Memory B cell (primary cell): ENCODE data around the gene DCDC1.

Source experiments
- ATAC-seq: fragments of 150-1000 bp; cut with Tn5 transposase; 2 replicates; pipeline ENCODE4 v1.10.0; 2021; ENCODE audit warnings: low read depth, mild to moderate bottlenecking, moderate library complexity
- DNase-seq, 2 donors: peaks; one replicate each; pipeline ENCODE4 v3.0.0; 2022; ENCODE audit warnings: low spot score in 2 of 2
- H3K27ac Mint-ChIP-seq: one replicate; pipeline ENCODE4 v1.8.0; 2022; ENCODE audit warnings: mild to moderate bottlenecking, moderate library complexity, mixed read lengths
- H3K27me3 Mint-ChIP-seq: one replicate; pipeline ENCODE4 v1.8.0; 2022; ENCODE audit warnings: mixed read lengths
- H3K36me3 Mint-ChIP-seq: one replicate; pipeline ENCODE4 v1.8.0; 2022; ENCODE audit warnings: mild to moderate bottlenecking, mixed read lengths
- H3K4me1 Mint-ChIP-seq: one replicate; pipeline ENCODE4 v1.8.0; 2022; ENCODE audit warnings: mixed read lengths
- H3K4me3 Mint-ChIP-seq: one replicate; pipeline ENCODE4 v1.8.0; 2022; ENCODE audit warnings: mild to moderate bottlenecking, moderate library complexity, mixed read lengths
- H3K9me3 Mint-ChIP-seq: one replicate; pipeline ENCODE4 v1.8.0; 2022; ENCODE audit warnings: mixed read lengths

DCDC1 gene

GRCh38 chr11:31369348-31370329 lies at the start of gene DCDC1, which contains the start of gene DNAJC24:
Gene DCDC1, minus strand, starts transcription at chr11:31369739. Its CDS starts 41,459 bp downstream, at chr11:31328280.
Gene DNAJC24, plus strand, starts transcription at chr11:31369860. Its CDS starts 889 bp downstream, at chr11:31370749.
- Mint-ChIP-seq H3K27me3 (peaks cover 3% of the 10 kb centered on the region), H3K4me1 (peaks cover 20% of the 10 kb centered on the region)

GRCh38 chr11:31419138-31419537 lies 49.6 kb upstream of the DCDC1 start:
- peaks cover 14% of the 10 kb centered on the region for H3K36me3 Mint-ChIP-seq
- no peaks in the 10 kb centered on the region for H3K4me1 Mint-ChIP-seq
- DNase-seq = no peak
- H3K4me3 Mint-ChIP-seq = no peak overlapping the region
- H3K27ac Mint-ChIP-seq = peak overlapping the region; percentile 7
- H3K27me3 Mint-ChIP-seq = no peaks in the 10 kb centered on the region
- no peak for ATAC-seq
- H3K9me3 Mint-ChIP-seq = no peaks in the 10 kb centered on the region

More at GRCh38 chr11:31369348-31370329, at the start of gene DCDC1, which contains the start of gene DNAJC24:
- ATAC-seq (peak; percentile 93), DNase-seq (peak; percentile 86 to 89)
- Mint-ChIP-seq H3K27ac (peak within 1 kb of the TSS; percentile 87), H3K36me3 (peaks cover 5% of the 10 kb centered on the region), H3K9me3 (no peaks in the 10 kb centered on the region), H3K4me3 (peak within 1 kb of the TSS; percentile 92)

- no peak overlapping the region for H3K4me3 Mint-ChIP-seq
- ATAC-seq (no peak), DNase-seq (no peak)
- peaks cover 11% of the 10 kb centered on the region for H3K36me3 Mint-ChIP-seq
- no peaks in the 10 kb centered on the region for H3K9me3 Mint-ChIP-seq
- H3K27ac Mint-ChIP-seq = no peak overlapping the region
- H3K4me1 Mint-ChIP-seq = no peaks in the 10 kb centered on the region
- H3K27me3 Mint-ChIP-seq = no peaks in the 10 kb centered on the region
These were observed 48.3 kb upstream of the DCDC1 start for GRCh38 chr11:31417816-31418215.

- no peak overlapping the region for H3K4me3 Mint-ChIP-seq
- no peak overlapping the region for H3K27ac Mint-ChIP-seq
- H3K36me3 Mint-ChIP-seq = peaks cover 10% of the 10 kb centered on the region
- no peaks in the 10 kb centered on the region for H3K4me1 Mint-ChIP-seq
- no peak for DNase-seq
- no peaks in the 10 kb centered on the region for H3K9me3 Mint-ChIP-seq
- ATAC-seq = no peak
- no peaks in the 10 kb centered on the region for H3K27me3 Mint-ChIP-seq
These were observed 47.8 kb upstream of the DCDC1 start for GRCh38 chr11:31417357-31417756.

GRCh38 chr11:31415435-31415834 lies 45.9 kb upstream of the DCDC1 start:
- ATAC-seq = no peak
- DNase-seq = no peak
- Mint-ChIP-seq H3K4me1 (no peaks in the 10 kb centered on the region), H3K4me3 (no peak overlapping the region), H3K27me3 (no peaks in the 10 kb centered on the region), H3K36me3 (peaks cover 20% of the 10 kb centered on the region), H3K27ac (no peak overlapping the region), H3K9me3 (peaks cover 2% of the 10 kb centered on the region)

GRCh38 chr11:31414338-31414737 lies 44.8 kb upstream of the DCDC1 start:
- peaks cover 15% of the 10 kb centered on the region for H3K36me3 Mint-ChIP-seq
- H3K9me3 Mint-ChIP-seq = peaks cover 2% of the 10 kb centered on the region

GRCh38 chr11:31412946-31413345 lies 43.4 kb upstream of the DCDC1 start:
- no peak overlapping the region for H3K4me3 Mint-ChIP-seq
- no peaks in the 10 kb centered on the region for H3K27me3 Mint-ChIP-seq
- peaks cover 2% of the 10 kb centered on the region for H3K4me1 Mint-ChIP-seq
- H3K27ac Mint-ChIP-seq = no peak overlapping the region
- peaks cover 2% of the 10 kb centered on the region for H3K9me3 Mint-ChIP-seq
- no peak for ATAC-seq
- peaks cover 15% of the 10 kb centered on the region for H3K36me3 Mint-ChIP-seq
- DNase-seq = no peak

More at GRCh38 chr11:31414338-31414737, 44.8 kb upstream of the DCDC1 start:
- DNase-seq (no peak), ATAC-seq (no peak)
- Mint-ChIP-seq H3K4me1 (peaks cover under 1% of the 10 kb centered on the region), H3K27me3 (no peaks in the 10 kb centered on the region), H3K4me3 (no peak overlapping the region), H3K27ac (no peak overlapping the region)

GRCh38 chr11:31408201-31408600 lies 38.7 kb upstream of the DCDC1 start:
- peaks cover 2% of the 10 kb centered on the region for H3K4me1 Mint-ChIP-seq
- ATAC-seq (no peak), DNase-seq (no peak)

GRCh38 chr11:31404614-31405013 lies 35.1 kb upstream of the DCDC1 start:
- Mint-ChIP-seq H3K36me3 (peaks cover 17% of the 10 kb centered on the region), H3K4me3 (no peak overlapping the region), H3K4me1 (peaks cover 4% of the 10 kb centered on the region), H3K9me3 (peaks cover 3% of the 10 kb centered on the region), H3K27me3 (no peaks in the 10 kb centered on the region), H3K27ac (no peak overlapping the region)
- no peak for DNase-seq
- no peak for ATAC-seq

More at GRCh38 chr11:31408201-31408600, 38.7 kb upstream of the DCDC1 start:
- Mint-ChIP-seq H3K27ac (no peak overlapping the region), H3K36me3 (peaks cover 12% of the 10 kb centered on the region), H3K4me3 (no peak overlapping the region), H3K27me3 (no peaks in the 10 kb centered on the region), H3K9me3 (peaks cover 2% of the 10 kb centered on the region)

GRCh38 chr11:31397239-31397834 lies 27.8 kb upstream of the DCDC1 start:
- Mint-ChIP-seq H3K27me3 (no peaks in the 10 kb centered on the region), H3K36me3 (peaks cover 29% of the 10 kb centered on the region), H3K4me3 (no peak overlapping the region), H3K27ac (no peak overlapping the region), H3K4me1 (peaks cover 5% of the 10 kb centered on the region), H3K9me3 (peaks cover 3% of the 10 kb centered on the region)
- DNase-seq (no peak), ATAC-seq (no peak)

- Mint-ChIP-seq H3K36me3 (peaks cover 16% of the 10 kb centered on the region), H3K27ac (no peak overlapping the region), H3K4me1 (peaks cover 4% of the 10 kb centered on the region), H3K27me3 (no peaks in the 10 kb centered on the region), H3K9me3 (peaks cover 7% of the 10 kb centered on the region), H3K4me3 (no peak overlapping the region)
- no peak for DNase-seq
- no peak for ATAC-seq
These were observed 17.8 kb upstream of the DCDC1 start for GRCh38 chr11:31387379-31387778.

- H3K27ac Mint-ChIP-seq = no peak overlapping the region
- no peaks in the 10 kb centered on the region for H3K27me3 Mint-ChIP-seq
- ATAC-seq (no peak), DNase-seq (no peak)
- H3K4me3 Mint-ChIP-seq = no peak overlapping the region
- H3K36me3 Mint-ChIP-seq = peaks cover 9% of the 10 kb centered on the region
- H3K9me3 Mint-ChIP-seq = no peaks in the 10 kb centered on the region
- H3K4me1 Mint-ChIP-seq = peaks cover 4% of the 10 kb centered on the region
These were observed 13.6 kb upstream of the DCDC1 start for GRCh38 chr11:31383116-31383515.

GRCh38 chr11:31375879-31376278 lies 6.3 kb upstream of the DCDC1 start:
- Mint-ChIP-seq H3K27ac (no peak overlapping the region), H3K4me3 (no peak overlapping the region), H3K36me3 (peaks cover 15% of the 10 kb centered on the region), H3K9me3 (no peaks in the 10 kb centered on the region), H3K4me1 (peaks cover 13% of the 10 kb centered on the region), H3K27me3 (no peaks in the 10 kb centered on the region)
- DNase-seq (no peak), ATAC-seq (no peak)

GRCh38 chr11:31366795-31367194 lies 2.7 kb downstream of the DCDC1 start:
- H3K36me3 Mint-ChIP-seq = no peaks in the 10 kb centered on the region
- no peak overlapping the region for H3K4me3 Mint-ChIP-seq
- DNase-seq (no peak), ATAC-seq (no peak)
- peaks cover 4% of the 10 kb centered on the region for H3K27me3 Mint-ChIP-seq
- peaks cover 22% of the 10 kb centered on the region for H3K4me1 Mint-ChIP-seq
- H3K9me3 Mint-ChIP-seq = no peaks in the 10 kb centered on the region
- peak overlapping the region; percentile 14 for H3K27ac Mint-ChIP-seq
